Lower leg skin (tissue), 4 donors: Measurements from ENCODE around the gene TBX1. TPM values are rescaled to one million over a fixed set of nuclear protein-coding genes. Genes with fewer than 3 reads are reported as not detected.
"Not testable (repeated sequence)": the region's sequence is repeated elsewhere in the genome, so short reads cannot be mapped to it uniquely, and the experiment has no call there.

Experiments used
- DNase-seq, 2 donors: peaks; one replicate each; pipeline ENCODE4 v3.0.0-alpha.2; 2019; ENCODE audit warnings: low spot score in 2 of 2
- H3K4me3 ChIP-seq: fragments of 200-600 bp; sonication (generic); 2 replicates; pipeline ENCODE4 v1.5.1; 2017; ENCODE audit warnings: mild to moderate bottlenecking, low read depth; ENCODE audit not compliant: poor library complexity, severe bottlenecking
- CTCF ChIP-seq, 3 donors: fragments of 450-650 bp; IDR thresholded peaks; one replicate each; pipeline ENCODE4 v1.5.1; 2016; ENCODE audit warnings: antibody characterized with exemption in 3 of 3, mild to moderate bottlenecking in 3 of 3, moderate library complexity in 2 of 3
- POLR2A ChIP-seq, 2 donors: fragments of 450-650 bp; IDR thresholded peaks; one replicate each; pipeline ENCODE4 v1.6.1; 2016 to 2017; ENCODE audit warnings: antibody characterized with exemption in 2 of 2, mild to moderate bottlenecking in 1 of 2, moderate library complexity in 1 of 2
- WGBS, 2 donors: methylation state at CpG; one replicate each; pipeline ENCODE4 v1.1.5; 2018; 5-methylcytosine and 5-hydroxymethylcytosine counted together
- intact Hi-C: fragments of 100-400 bp; cut with DNase I; formaldehyde crosslinking; loops from one replicate; pipeline ENCODE4 v1.15.0; 2023; ENCODE audit warnings: low total_unique reads
- total RNA-seq, 4 donors: library from RNA; depleted of rRNA; stranded (reverse); fragments of >200 nt; gene quantifications; one replicate each; pipeline ENCODE4 v1.1.0, GENCODE V29; 2016

The TBX1 gene
- total RNA-seq, 4 donors from 2014 or later: 1.5 to 14.1 (median 4.9) TPM

DNA sequence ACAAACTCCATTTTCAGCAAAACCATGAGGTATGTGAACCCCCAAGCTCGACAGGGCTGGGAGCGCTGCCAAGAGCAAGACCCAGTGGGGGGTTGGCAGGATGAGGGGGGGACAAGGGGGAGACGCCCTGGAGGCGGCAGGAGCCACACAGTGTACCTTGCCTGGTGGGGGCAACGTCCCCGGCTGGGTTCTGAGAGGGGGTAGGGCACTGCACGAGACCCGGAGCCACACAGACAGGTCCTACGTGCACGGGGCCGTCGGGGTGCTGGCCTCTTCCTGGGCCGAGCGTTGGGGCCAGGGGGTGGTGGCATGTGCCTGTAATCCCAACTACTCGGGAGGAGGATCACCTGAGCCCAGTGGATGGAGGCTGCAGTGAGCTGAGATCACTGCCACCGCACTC, 28.8 kb downstream of the TBX1 start:
- intact Hi-C loops: no loop called here
- DNase-seq: no peak
- no peak for TF ChIP-seq POLR2A (IDR thresholded peaks at IDR 0.05)
- no peak for TF ChIP-seq CTCF (IDR thresholded peaks at IDR 0.05)
- WGBS, 2 donors: 90 to 91% methylated on average over 16 of the region's 16 CpGs
- no peak overlapping the region for H3K4me3 ChIP-seq

DNA sequence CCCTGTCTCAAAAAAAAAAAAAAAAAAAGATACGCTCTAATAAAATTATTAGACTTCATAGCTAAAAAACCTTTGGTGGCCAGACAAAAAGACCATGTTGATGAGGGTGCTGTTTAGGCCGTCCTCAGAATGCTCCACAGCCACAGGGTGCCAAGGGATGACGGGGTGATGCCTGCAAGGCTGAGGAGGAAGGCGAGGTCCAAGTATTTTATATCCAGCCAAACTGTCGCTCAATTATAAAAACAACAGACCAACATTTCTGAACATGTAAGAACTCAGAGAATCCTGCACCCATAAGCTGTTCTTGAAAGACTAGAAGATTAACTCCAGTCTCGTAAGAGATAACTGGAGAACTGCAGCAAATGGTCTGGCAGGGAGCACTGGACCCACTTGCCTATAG, 29.2 kb downstream of the TBX1 start:
- H3K4me3 ChIP-seq: no peak overlapping the region

DNA sequence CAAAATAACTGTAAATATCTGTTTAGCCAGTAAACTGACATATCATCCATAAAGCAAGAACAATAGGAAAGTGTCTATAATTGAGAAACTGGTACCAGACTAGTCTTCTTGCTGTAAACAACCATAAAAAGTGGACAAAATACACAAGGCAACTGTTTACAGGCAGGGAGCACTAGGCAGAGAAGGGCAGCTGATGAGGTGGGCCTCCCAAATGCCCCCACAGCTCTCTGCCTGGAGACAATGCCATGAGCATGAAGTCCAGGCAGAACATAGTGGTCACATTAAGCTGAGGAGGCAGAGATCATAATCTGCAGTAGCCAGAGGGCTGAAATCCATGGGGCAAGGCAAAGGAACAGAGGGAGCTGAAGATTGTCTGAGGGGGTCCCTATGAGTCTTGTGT, 30.7 kb downstream of the TBX1 start:
- no peak for DNase-seq
- TF ChIP-seq CTCF (IDR thresholded peaks at IDR 0.05) (no peak), POLR2A (IDR thresholded peaks at IDR 0.05) (no peak)
- H3K4me3 ChIP-seq: no peak overlapping the region
- intact Hi-C loops: no loop called here

More for the DNA sequence above, 29.2 kb downstream of the TBX1 start:
- DNase-seq: no peak
- TF ChIP-seq POLR2A (IDR thresholded peaks at IDR 0.05): no peak
- TF ChIP-seq CTCF (IDR thresholded peaks at IDR 0.05): no peak
- 66 to 97% methylated on average over 6 of the region's 6 CpGs for WGBS, 2 donors
- intact Hi-C loops: no loop called here

DNA sequence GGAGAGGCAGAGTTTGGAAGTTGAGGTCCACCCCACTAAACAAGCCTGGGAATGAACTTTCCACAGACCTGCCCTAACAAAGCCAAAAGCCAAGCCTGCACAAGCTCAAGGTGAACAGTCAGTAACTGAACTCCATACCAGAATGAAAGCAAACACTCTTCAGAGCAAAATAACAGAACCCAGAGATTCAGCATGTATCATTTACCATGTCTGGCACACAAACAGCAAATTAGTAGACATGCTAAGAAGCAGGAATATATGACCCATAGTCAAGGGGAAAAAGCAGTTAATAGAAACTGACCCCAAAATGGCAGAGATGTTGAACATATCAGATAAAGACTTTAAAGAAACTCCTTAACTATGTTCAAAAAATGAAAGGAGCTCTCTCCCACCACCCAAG, 31.3 kb downstream of the TBX1 start:
- DNase-seq: no peak
- intact Hi-C loops: no loop called here
- no peak for TF ChIP-seq CTCF (IDR thresholded peaks at IDR 0.05)
- no peak for TF ChIP-seq POLR2A (IDR thresholded peaks at IDR 0.05)
- H3K4me3 ChIP-seq: no peak overlapping the region

DNA sequence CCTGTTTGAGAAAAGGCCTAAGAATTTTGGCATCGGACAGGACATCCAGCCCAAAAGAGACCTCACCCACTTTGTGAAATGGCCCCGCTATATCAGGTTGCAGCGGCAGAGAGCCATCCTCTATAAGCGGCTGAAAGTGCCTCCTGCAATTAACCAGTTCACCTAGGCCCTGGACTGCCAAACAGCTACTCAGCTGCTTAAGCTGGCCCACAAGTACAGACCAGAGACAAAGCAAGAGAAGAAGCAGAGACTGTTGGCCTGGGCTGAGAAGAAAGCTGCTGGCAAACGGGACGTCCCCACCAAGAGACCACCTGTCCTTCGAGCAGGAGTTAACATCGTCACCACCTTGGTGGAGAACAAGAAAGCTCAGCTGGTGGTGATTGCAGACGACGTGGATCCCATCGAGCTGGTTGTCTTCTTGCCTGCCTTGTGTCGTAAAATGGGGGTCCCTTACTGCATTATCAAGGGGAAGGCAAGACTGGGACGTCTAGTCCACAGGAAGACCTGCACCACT, 31.9 kb downstream of the TBX1 start:
- DNase-seq, H3K4me3 ChIP-seq, intact Hi-C loops: not testable (repeated sequence)
- 93 to 95% methylated on average over 13 of the region's 13 CpGs for WGBS, 2 donors

GRCh38 chr22:19793161-19793560, 32.6 kb downstream of the TBX1 start:
- 77 to 79% methylated on average over 2 of the region's 2 CpGs for WGBS, 2 donors
- intact Hi-C loops: no loop called here
- TF ChIP-seq POLR2A (IDR thresholded peaks at IDR 0.05) (no peak), CTCF (IDR thresholded peaks at IDR 0.05) (no peak)
- no peak for DNase-seq
- no peak overlapping the region for H3K4me3 ChIP-seq
